Measurements from ENCODE around the gene ANKRD36C.
"Not testable (repeated sequence)": the region's sequence is repeated elsewhere in the genome, so short reads cannot be mapped to it uniquely, and the experiment has no call there.

Gene ANKRD36C

GRCh38 chr2:96006248-96006647 is 14.6 kb upstream of the ANKRD36C start:
- DNase-seq = not testable (repeated sequence)

- DNase-seq = peak; percentile 33 to 53
These were observed 1.1 kb upstream of the ANKRD36C start for GRCh38 chr2:95992520-95993272.

- DNase-seq = peak; percentile 35 to 37
These were observed 478 bp upstream of the ANKRD36C start for GRCh38 chr2:95992102-95992501.

GRCh38 chr2:95990884-95991283 is 740 bp downstream of the ANKRD36C start:
- not testable (repeated sequence) for DNase-seq

GRCh38 chr2:95951662-95952061 is 40.0 kb downstream of the ANKRD36C start:
- not testable (repeated sequence) for DNase-seq

- not testable (repeated sequence) for DNase-seq
These were observed 43.6 kb downstream of the ANKRD36C start for GRCh38 chr2:95948039-95948438.

- DNase-seq = not testable (repeated sequence)
These were observed 51.7 kb downstream of the ANKRD36C start for GRCh38 chr2:95939947-95940346.

- DNase-seq = not testable (repeated sequence)
These were observed 60.9 kb downstream of the ANKRD36C start for GRCh38 chr2:95930740-95931139.

- not testable (repeated sequence) for DNase-seq
These were observed 74.6 kb downstream of the ANKRD36C start for GRCh38 chr2:95917007-95917406.

- not testable (repeated sequence) for DNase-seq
These were observed 76.5 kb downstream of the ANKRD36C start for GRCh38 chr2:95915131-95915530.

- DNase-seq = not testable (repeated sequence)
These were observed 80.2 kb downstream of the ANKRD36C start for GRCh38 chr2:95911431-95911830.

GRCh38 chr2:95894443-95894842 is 97.2 kb downstream of the ANKRD36C start:
- DNase-seq = not testable (repeated sequence)

- not testable (repeated sequence) for DNase-seq
These were observed 123.7 kb downstream of the ANKRD36C start for GRCh38 chr2:95867929-95868328.

GRCh38 chr2:95867047-95867677 is 124.5 kb downstream of the ANKRD36C start:
- not testable (repeated sequence) for DNase-seq

- not testable (repeated sequence) for DNase-seq
These were observed 129.5 kb downstream of the ANKRD36C start for GRCh38 chr2:95862121-95862520.

- DNase-seq = no peak
These were observed 155.5 kb downstream of the ANKRD36C start for GRCh38 chr2:95836151-95836550.

- DNase-seq = not testable (repeated sequence)
These were observed 157.3 kb downstream of the ANKRD36C start for GRCh38 chr2:95834077-95835013.

GRCh38 chr2:95824218-95824617 is 167.4 kb downstream of the ANKRD36C start:
- not testable (repeated sequence) for DNase-seq

GRCh38 chr2:95817521-95817920 is 174.1 kb downstream of the ANKRD36C start:
- not testable (repeated sequence) for DNase-seq

GRCh38 chr2:95813311-95813710 is 178.3 kb downstream of the ANKRD36C start:
- DNase-seq = not testable (repeated sequence)

GRCh38 chr2:95799892-95800291 is 191.7 kb downstream of the ANKRD36C start:
- DNase-seq = no peak

- not testable (repeated sequence) for DNase-seq
These were observed 192.3 kb downstream of the ANKRD36C start for GRCh38 chr2:95799147-95799889.
